Smooth muscle cell (in vitro differentiated cells): Measurements from ENCODE around the gene KRTAP12-3. TPM values are rescaled to one million over a fixed set of nuclear protein-coding genes. Genes with fewer than 3 reads are reported as not detected.
A peak's percentile ranks its signal among the peaks of the same experiment; 100 is the strongest.
"Not testable (repeated sequence)": the region's sequence is repeated elsewhere in the genome, so short reads cannot be mapped to it uniquely, and the experiment has no call there.

ENCODE experiments used
- DNase-seq: peaks from one replicate; lab custom pipeline; 2025; ENCODE audit not compliant: unreplicated experiment; lab: John Stamatoyannopoulos, UW
- H2AFZ ChIP-seq: fragments of 200-600 bp; sonication (generic); 2 replicates; pipeline ENCODE4 v1.6.0; 2016; ENCODE audit warnings: antibody characterized with exemption, low read depth, mild to moderate bottlenecking
- H3F3A ChIP-seq: fragments of 200-600 bp; sonication (generic); 2 replicates; pipeline ENCODE4 v1.6.0; 2017; ENCODE audit warnings: antibody characterized with exemption, low read depth
- H3K27ac ChIP-seq: fragments of 200-600 bp; sonication (generic); 2 replicates; pipeline ENCODE4 v1.5.1; 2016; ENCODE audit warnings: low read depth, mild to moderate bottlenecking
- H3K27me3 ChIP-seq: fragments of 200-600 bp; sonication (generic); 2 replicates; pipeline ENCODE4 v1.6.1; 2016; ENCODE audit warnings: low read depth, mild to moderate bottlenecking
- H3K36me3 ChIP-seq: fragments of 200-600 bp; sonication (generic); 2 replicates; pipeline ENCODE4 v1.5.1; 2016; ENCODE audit warnings: low read depth
- H3K4me1 ChIP-seq: fragments of 200-600 bp; sonication (generic); 2 replicates; pipeline ENCODE4 v1.5.1; 2016; ENCODE audit warnings: low read depth
- H3K4me2 ChIP-seq: fragments of 200-600 bp; sonication (generic); 2 replicates; pipeline ENCODE4 v1.6.0; 2016; ENCODE audit warnings: mild to moderate bottlenecking
- H3K4me3 ChIP-seq: fragments of 200-600 bp; sonication (generic); 2 replicates; pipeline ENCODE4 v1.5.1; 2016; ENCODE audit warnings: mild to moderate bottlenecking
- H3K79me2 ChIP-seq: fragments of 200-600 bp; sonication (generic); 2 replicates; pipeline ENCODE4 v1.6.0; 2016; ENCODE audit warnings: low read depth, mild to moderate bottlenecking
- H3K9ac ChIP-seq: fragments of 200-600 bp; sonication (generic); 2 replicates; pipeline ENCODE4 v1.6.0; 2016; ENCODE audit warnings: low read depth
- H3K9me3 ChIP-seq: fragments of 200-600 bp; sonication (generic); replicated peaks from 2 replicates; pipeline ENCODE4 v1.5.1; 2016; ENCODE audit warnings: low read depth
- H4K20me1 ChIP-seq: fragments of 200-600 bp; sonication (generic); 2 replicates; pipeline ENCODE4 v1.6.0; 2016; ENCODE audit warnings: low read depth
- WGBS: methylation state at CpG from one replicate; pipeline ENCODE4 v1.1.7; 2016; ENCODE audit warnings: low lambda C conversion rate; 5-methylcytosine and 5-hydroxymethylcytosine counted together
- polyA plus RNA-seq: library from polyadenylated mRNA; unstranded; fragments of >200 nt; fragmentation: Nextera tagmentation; extraction: Ambion mirVana; gene quantifications from 2 replicates; pipeline ENCODE4 v1.2.1, GENCODE V29; 2016
- total RNA-seq: library from RNA; depleted of rRNA; stranded (reverse); fragments of >200 nt; gene quantifications from 2 replicates; pipeline ENCODE4 v1.2.3, GENCODE V29; 2014
- TF ChIP-seq, protein P1 (sequence below): fragments of 200-600 bp; sonication (generic); IDR thresholded peaks from 2 replicates; pipeline ENCODE4 v1.5.1; 2017; ENCODE audit warnings: borderline replicate concordance, mild to moderate bottlenecking, antibody characterized with exemption; ENCODE audit not compliant: insufficient read depth, poor library complexity, severe bottlenecking

The KRTAP12-3 gene
- total and polyA plus RNA-seq, 2 experiments from 2014 or later: not detected

DNA sequence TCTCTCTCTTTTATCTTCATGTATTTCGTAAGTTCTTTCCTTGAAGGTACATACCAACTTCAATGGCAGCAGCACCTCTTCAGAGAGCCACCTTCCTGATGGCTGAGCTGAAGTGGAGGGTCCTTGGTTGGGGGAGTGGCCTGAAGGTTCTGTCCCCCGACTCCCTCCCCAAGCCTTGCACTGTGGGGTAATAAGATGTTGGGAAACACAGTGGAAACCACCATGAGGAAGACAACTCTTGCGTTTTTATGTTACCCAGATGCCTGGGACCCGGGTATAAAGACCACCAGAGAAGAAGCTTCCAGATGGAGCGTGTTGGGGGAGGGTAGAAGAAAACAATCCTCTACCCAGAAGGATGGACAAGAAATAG, 794 bp downstream of the KRTAP12-3 start:
- no peaks in the 10 kb centered on the region for H3K79me2 ChIP-seq
- no peaks in the 10 kb centered on the region for H3K36me3 ChIP-seq
- no peak overlapping the region for H3K4me3 ChIP-seq
- peaks cover 5% of the 10 kb centered on the region for H3K4me1 ChIP-seq
- TF ChIP-seq, protein P1, sequence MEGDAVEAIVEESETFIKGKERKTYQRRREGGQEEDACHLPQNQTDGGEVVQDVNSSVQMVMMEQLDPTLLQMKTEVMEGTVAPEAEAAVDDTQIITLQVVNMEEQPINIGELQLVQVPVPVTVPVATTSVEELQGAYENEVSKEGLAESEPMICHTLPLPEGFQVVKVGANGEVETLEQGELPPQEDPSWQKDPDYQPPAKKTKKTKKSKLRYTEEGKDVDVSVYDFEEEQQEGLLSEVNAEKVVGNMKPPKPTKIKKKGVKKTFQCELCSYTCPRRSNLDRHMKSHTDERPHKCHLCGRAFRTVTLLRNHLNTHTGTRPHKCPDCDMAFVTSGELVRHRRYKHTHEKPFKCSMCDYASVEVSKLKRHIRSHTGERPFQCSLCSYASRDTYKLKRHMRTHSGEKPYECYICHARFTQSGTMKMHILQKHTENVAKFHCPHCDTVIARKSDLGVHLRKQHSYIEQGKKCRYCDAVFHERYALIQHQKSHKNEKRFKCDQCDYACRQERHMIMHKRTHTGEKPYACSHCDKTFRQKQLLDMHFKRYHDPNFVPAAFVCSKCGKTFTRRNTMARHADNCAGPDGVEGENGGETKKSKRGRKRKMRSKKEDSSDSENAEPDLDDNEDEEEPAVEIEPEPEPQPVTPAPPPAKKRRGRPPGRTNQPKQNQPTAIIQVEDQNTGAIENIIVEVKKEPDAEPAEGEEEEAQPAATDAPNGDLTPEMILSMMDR: no peak
- H2AFZ ChIP-seq: no peak overlapping the region
- DNase-seq: no peak
- H4K20me1 ChIP-seq: no peaks in the 10 kb centered on the region
- peak overlapping the region; percentile 69 for H3K27ac ChIP-seq
- 91% methylated on average over 5 of the region's 5 CpGs for WGBS
- no peaks in the 10 kb centered on the region for H3K9me3 ChIP-seq
- no peaks in the 10 kb centered on the region for H3K27me3 ChIP-seq
- H3K4me2 ChIP-seq: peak overlapping the region; percentile 51
- peak overlapping the region; percentile 26 for H3K9ac ChIP-seq
- H3F3A ChIP-seq: no peaks in the 10 kb centered on the region

DNA sequence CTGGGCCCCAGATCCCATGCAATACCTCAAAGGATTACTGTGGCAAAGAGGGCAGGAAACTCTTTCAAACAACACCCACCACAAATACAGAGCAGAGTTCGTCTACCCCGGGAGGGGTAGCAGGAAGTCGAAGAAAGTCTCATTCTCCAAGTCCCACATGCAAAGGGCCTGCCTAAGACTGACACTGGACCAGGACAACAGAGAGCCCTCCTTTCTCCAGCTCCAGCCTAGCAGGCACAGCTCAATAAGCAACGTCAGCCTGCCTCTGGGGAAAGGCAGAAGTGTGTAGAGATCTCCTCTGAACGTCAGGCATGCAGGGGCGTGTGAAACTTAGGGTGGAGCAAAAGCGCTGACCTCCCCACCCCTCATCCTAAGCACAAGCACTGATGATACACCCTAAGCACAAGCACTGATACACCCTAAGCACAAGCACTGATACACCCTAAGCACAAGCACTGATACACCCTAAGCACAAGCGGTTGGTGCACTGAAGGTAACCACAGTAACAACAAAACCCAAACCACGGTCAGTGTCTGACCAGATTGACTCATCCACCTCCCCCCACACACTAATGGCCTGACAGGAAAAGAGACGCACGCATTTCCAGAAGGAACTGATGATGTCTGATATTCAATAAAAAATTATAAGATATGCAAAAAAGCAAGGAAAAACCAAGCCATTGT, 1.3 kb downstream of the KRTAP12-3 start:
- H3K27ac ChIP-seq: peak overlapping the region; percentile 69
- H3K27me3 ChIP-seq: no peaks in the 10 kb centered on the region
- H3K36me3 ChIP-seq: no peaks in the 10 kb centered on the region
- no peak for DNase-seq
- 47% methylated on average over 11 of the region's 11 CpGs for WGBS
- H3F3A ChIP-seq: no peaks in the 10 kb centered on the region
- H3K9ac ChIP-seq: peak overlapping the region; percentile 26
- no peaks in the 10 kb centered on the region for H4K20me1 ChIP-seq
- TF ChIP-seq, protein P1: no peak
- H3K9me3 ChIP-seq: peaks cover 3% of the 10 kb centered on the region
- H2AFZ ChIP-seq: peak overlapping the region; percentile 41
- no peaks in the 10 kb centered on the region for H3K79me2 ChIP-seq
- no peak overlapping the region for H3K4me3 ChIP-seq
- peaks cover 5% of the 10 kb centered on the region for H3K4me1 ChIP-seq
- peak overlapping the region; percentile 51 for H3K4me2 ChIP-seq

DNA sequence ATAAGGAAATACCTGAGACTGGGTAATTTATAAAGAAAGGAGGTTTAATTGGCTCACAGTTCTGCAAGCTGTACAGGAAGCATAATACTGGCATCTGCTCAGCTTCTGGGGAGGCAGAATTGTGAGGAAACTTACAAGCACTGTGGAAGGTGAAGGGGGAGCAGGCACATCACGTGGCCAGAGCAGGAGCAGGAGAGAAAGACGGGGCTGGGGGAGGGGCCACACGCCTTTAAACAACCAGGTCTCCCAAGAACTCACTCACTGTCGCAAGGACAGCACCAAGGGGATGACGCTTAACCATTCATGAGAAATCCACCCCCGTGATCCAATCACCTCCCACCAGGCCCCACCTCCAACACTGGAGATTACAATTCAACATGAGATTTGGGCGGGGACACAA, 3.8 kb downstream of the KRTAP12-3 start:
- 68% methylated on average over 7 of the region's 7 CpGs for WGBS
- H3K36me3 ChIP-seq, H4K20me1 ChIP-seq, H3K4me2 ChIP-seq, DNase-seq, H3K79me2 ChIP-seq, H3K9ac ChIP-seq, H3K27me3 ChIP-seq, H3K4me3 ChIP-seq, H3K9me3 ChIP-seq, H3K27ac ChIP-seq, H3K4me1 ChIP-seq, H3F3A ChIP-seq, H2AFZ ChIP-seq: not testable (repeated sequence)

DNA sequence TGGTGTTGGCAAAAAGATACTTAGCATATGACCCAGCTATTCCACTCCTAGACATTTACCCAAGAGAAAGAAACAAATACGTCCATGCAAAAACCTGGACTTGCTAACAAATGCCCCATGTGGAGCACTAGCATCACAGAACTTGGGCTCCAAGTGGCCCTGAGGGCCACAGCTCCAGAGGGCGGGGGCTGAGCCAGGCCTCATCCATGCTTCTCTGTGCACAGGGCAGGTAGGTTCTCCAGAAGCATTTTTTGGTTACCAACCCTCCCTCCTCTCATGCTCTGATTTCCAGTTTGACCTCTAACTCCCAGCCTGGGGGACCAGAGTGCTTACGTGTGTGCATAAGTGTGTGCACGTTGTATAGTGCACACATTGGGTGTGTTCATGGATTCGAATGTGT, 7.0 kb downstream of the KRTAP12-3 start:
- DNase-seq: no peak
- H3K79me2 ChIP-seq: no peaks in the 10 kb centered on the region
- no peaks in the 10 kb centered on the region for H3K36me3 ChIP-seq
- TF ChIP-seq, protein P1: no peak
- H3K4me2 ChIP-seq: no peak overlapping the region
- peaks cover 3% of the 10 kb centered on the region for H3K9me3 ChIP-seq
- no peak overlapping the region for H2AFZ ChIP-seq
- H3K27ac ChIP-seq: no peak overlapping the region
- no peaks in the 10 kb centered on the region for H4K20me1 ChIP-seq
- no peaks in the 10 kb centered on the region for H3K27me3 ChIP-seq
- 90% methylated on average over 5 of the region's 5 CpGs for WGBS
- H3K4me3 ChIP-seq: no peak overlapping the region
- no peaks in the 10 kb centered on the region for H3K4me1 ChIP-seq
- no peak overlapping the region for H3K9ac ChIP-seq
- no peaks in the 10 kb centered on the region for H3F3A ChIP-seq
